Activated T-cell treated with anti-CD3 and anti-CD28 coated beads, Interleukin-2, amount 50 U/mL, for 4 hours (primary cell): Measurements from ENCODE around the gene ENTR1. TPM values are rescaled to one million over a fixed set of nuclear protein-coding genes. Genes with fewer than 3 reads are reported as not detected.

Source experiments
- ATAC-seq, 2 donors: fragments of 200-7000 bp; cut with Tn5 transposase; one replicate each; pipeline ENCODE4 v1.10.0; 2021
- DNase-seq: peaks from one replicate; pipeline ENCODE4 v3.0.0-alpha.2; 2020
- H3K27me3 Mint-ChIP-seq: one replicate; pipeline ENCODE4 v1.8.0; 2021; ENCODE audit warnings: low read depth, mixed read lengths
- H3K36me3 Mint-ChIP-seq: one replicate; pipeline ENCODE4 v1.8.0; 2022; ENCODE audit warnings: mixed read lengths; ENCODE audit not compliant: insufficient read depth
- H3K4me1 Mint-ChIP-seq: one replicate; pipeline ENCODE4 v1.8.0; 2021; ENCODE audit warnings: low read depth, mixed read lengths
- H3K4me3 Mint-ChIP-seq: one replicate; pipeline ENCODE4 v1.8.0; 2021; ENCODE audit warnings: mild to moderate bottlenecking, moderate library complexity, mixed read lengths
- H3K9me3 Mint-ChIP-seq: one replicate; pipeline ENCODE4 v1.8.0; 2021; ENCODE audit warnings: mixed read lengths
- total RNA-seq, 3 donors: library from RNA; stranded (reverse); gene quantifications; one replicate each; pipeline ENCODE4 v1.2.1, GENCODE V29; 2021

ENTR1 gene, protein sequence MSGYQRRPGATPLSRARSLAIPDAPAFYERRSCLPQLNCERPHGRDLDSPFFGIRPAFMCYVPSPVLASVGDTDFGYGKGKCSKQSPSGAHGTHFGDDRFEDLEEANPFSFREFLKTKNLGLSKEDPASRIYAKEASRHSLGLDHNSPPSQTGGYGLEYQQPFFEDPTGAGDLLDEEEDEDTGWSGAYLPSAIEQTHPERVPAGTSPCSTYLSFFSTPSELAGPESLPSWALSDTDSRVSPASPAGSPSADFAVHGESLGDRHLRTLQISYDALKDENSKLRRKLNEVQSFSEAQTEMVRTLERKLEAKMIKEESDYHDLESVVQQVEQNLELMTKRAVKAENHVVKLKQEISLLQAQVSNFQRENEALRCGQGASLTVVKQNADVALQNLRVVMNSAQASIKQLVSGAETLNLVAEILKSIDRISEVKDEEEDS
- total RNA-seq, result 10 to 100 TPM; 52.8 to 65.0 (median 59.9) TPM

DNA sequence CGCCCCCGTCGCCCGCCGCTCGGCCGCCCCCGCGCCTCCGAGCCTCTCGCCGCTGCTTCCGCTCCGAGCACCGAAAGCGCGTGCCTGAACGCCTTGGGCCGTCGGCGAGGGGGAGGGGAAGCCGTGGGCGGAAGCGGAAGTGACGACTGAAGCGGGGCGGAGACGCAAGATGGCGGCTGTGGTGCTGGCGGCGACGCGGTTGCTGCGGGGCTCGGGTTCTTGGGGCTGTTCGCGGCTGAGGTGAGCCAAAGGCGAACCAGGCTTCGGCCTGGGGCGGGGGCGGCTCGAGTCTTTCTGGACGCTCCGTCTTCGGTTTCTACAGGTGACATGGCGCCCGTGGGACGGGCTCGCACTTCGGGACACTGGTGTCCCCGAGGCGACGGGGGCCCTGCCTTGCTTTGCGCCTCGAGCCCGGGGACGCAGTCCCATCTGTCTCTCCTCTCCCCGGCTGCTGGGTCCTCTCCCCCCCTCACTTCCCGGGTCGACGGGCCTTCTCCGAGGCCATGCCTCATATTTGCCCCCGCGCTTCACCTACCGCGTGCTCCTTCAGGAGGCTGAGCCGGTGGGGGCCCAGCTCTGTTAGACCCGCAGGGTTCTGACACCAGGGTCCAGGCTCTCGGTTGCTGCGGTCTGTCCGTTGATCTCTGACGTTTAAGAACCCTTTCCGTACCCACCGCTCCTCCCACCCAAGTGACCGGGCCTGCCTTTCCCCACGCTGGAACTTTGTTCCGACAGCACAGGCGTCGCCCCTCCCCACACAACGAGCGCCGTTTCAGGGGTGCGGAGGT is at the start of gene ENTR1, which contains the start of gene PMPCA:
Gene ENTR1, minus strand, starts transcription at position 115 of the 788 bp plus-strand sequence. CDS start 217 bp downstream, outside the sequence.
Gene PMPCA, plus strand, starts transcription at position 159 of the 788 bp plus-strand sequence. Its CDS starts 11 bp downstream, at position 170.
- Mint-ChIP-seq H3K36me3 (peaks cover 47% of the 10 kb centered on the region), H3K9me3 (no peaks in the 10 kb centered on the region), H3K4me3 (peak within 1 kb of the TSS; percentile 97), H3K4me1 (peaks cover 48% of the 10 kb centered on the region), H3K27me3 (no peaks in the 10 kb centered on the region)
- DNase-seq (peak; percentile 99), ATAC-seq (peak; percentile 85 to 88)

DNA sequence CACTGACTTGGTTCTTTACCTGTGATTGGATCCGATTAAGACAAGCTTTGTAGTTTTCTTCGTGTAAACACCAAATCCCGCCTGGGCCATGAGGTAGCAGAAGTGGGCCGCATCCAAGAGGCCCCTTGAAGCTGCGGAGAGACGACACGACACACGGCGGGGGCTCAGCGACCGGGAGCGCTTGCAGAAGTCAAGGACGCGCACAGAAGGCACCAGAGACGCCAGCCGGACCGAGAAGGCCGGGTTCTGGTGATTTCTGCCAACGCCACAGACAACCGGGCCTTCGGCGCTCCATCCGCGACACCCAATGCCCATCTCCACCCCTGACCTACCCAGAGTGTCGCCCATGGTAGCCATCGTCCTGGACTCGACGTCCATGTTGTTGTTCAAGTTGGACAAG is 49.0 kb upstream of the ENTR1 start:
- Mint-ChIP-seq H3K4me1 (no peaks in the 10 kb centered on the region), H3K9me3 (no peaks in the 10 kb centered on the region), H3K27me3 (no peaks in the 10 kb centered on the region), H3K36me3 (peaks cover 46% of the 10 kb centered on the region), H3K4me3 (no peak overlapping the region)
- ATAC-seq (no peak), DNase-seq (no peak)

DNA sequence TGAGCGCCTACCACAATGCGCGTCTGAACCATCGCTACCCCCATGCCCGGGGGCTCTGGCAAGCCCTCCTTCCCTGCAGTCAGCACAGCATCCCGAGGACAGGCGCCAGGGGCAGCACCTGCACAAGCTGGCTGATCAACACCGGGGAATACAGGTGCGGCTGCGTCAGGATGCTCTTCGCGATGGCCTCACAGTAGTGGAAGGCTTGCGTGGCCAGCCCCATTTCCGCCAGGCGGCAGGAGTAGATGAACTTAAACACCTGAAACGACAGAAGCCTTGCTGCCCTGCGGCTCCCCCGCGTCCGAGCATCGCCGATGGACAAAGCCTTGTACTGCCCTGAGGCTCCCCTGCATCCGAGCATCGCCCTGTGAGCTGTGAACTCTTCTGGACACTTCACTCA is 46.9 kb upstream of the ENTR1 start:
- DNase-seq (no peak), ATAC-seq (no peak)
- no peaks in the 10 kb centered on the region for H3K27me3 Mint-ChIP-seq
- H3K9me3 Mint-ChIP-seq, result no peaks in the 10 kb centered on the region
- no peaks in the 10 kb centered on the region for H3K4me1 Mint-ChIP-seq
- H3K36me3 Mint-ChIP-seq, result peaks cover 47% of the 10 kb centered on the region
- no peak overlapping the region for H3K4me3 Mint-ChIP-seq

DNA sequence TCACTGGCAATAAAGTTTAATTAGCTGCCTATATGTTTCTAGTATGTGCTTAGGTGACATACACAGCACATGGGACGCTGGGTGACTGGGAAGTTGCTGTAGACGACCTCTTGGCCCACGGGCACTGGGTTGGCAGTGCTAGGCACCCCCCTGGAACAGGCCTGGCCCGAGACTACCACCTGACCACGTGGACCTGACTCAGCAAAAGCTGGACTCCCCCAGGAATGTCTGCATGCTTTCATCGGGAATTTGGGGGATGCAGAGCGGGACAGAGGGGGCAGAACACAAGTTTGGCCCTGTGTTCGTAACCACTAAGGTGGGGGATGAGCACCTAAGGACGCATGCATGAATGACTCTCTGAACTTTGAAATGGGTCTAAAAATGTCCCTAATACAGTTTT is 45.8 kb upstream of the ENTR1 start:
- Mint-ChIP-seq H3K9me3 (no peaks in the 10 kb centered on the region), H3K36me3 (peaks cover 44% of the 10 kb centered on the region), H3K4me1 (no peaks in the 10 kb centered on the region), H3K4me3 (no peak overlapping the region), H3K27me3 (no peaks in the 10 kb centered on the region)
- no peak for DNase-seq
- no peak for ATAC-seq

DNA sequence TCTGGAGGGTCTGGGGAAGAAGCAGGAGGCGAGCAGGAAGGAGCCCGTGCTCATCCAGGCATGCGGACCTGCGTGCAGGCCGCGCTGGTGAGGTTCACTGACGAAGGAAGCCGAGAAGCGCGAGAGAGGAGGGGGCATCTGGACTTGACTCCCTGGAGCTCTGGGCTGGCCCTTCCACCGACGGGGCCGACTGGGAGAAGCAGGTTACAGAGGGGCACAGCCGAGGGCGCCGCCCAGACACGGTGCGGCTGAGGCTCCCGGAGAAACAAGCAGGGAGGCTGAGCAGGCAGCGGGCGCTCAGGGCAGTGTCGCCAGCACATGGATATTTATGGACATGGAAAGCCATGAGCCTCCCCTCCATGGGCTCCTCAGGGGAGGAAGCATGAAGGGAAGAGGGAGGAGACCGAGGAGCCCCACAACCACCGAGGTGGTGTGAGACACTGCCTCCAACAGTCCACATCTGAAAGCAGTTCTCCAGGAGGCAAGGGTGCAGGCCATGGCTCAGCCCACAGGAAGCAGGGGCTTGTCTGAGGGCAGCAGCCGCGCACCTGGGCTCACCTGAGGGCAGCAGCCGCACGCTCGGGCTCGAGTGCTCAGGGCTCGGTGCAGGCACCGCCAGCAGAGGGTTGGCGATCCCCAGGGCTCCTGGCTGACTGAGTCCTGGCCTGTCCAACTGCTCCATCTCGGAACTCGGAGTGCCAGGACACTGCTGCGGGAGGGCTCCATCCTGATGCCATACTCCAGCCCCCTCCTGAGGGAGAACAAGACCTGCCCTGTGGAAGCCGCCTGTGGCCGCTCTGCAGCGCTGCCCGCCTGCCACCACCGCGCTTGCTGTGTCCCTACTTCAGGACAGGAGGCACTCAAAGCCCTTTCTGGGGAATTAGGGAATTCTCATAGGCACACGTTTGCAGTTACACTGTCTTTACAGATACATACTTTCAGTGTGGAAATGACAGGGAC is 44.9 kb upstream of the ENTR1 start:
- no peak overlapping the region for H3K4me3 Mint-ChIP-seq
- H3K9me3 Mint-ChIP-seq, result no peaks in the 10 kb centered on the region
- ATAC-seq (no peak), DNase-seq (no peak)
- H3K36me3 Mint-ChIP-seq, result peaks cover 40% of the 10 kb centered on the region
- H3K4me1 Mint-ChIP-seq, result no peaks in the 10 kb centered on the region
- no peaks in the 10 kb centered on the region for H3K27me3 Mint-ChIP-seq

DNA sequence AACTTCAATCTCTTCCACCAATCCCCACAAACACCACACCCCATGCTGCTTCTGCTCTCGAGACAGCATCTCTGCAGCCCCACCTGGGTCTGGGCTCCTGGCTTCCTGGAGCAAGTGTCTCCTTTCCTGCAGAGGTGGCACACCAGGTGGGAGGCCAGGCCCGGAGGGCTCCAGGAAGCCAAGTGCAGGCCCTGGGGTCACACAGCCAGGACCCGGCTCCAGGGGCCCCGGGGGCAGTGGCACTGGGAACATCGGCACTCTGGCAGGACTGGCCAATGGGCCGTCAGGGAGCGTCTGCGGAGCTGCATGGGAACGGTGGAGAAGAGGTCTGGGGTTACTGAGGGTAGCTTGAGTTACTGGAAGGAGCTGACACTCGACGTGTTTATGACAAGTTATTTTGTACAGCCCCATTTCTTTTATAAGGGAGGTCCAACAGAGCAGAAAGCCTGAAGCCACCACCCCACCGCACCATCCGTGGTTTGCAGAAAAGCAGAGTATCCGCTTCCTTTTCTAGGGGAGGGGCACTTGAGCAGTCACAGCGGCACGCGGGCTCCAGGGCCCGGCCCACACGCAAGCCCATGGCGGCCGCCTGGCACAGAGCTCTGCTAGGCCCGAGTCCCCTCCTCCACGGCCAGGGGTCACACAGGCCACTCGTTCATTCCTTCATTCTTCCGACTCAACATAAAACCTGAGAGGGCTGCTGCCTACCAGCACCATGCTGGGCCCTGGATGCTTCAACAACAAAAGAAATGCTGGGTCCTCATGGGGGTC is 43.8 kb upstream of the ENTR1 start:
- DNase-seq (no peak), ATAC-seq (no peak)
- Mint-ChIP-seq H3K9me3 (no peaks in the 10 kb centered on the region), H3K4me3 (no peak overlapping the region), H3K4me1 (no peaks in the 10 kb centered on the region), H3K27me3 (no peaks in the 10 kb centered on the region), H3K36me3 (peaks cover 38% of the 10 kb centered on the region)

DNA sequence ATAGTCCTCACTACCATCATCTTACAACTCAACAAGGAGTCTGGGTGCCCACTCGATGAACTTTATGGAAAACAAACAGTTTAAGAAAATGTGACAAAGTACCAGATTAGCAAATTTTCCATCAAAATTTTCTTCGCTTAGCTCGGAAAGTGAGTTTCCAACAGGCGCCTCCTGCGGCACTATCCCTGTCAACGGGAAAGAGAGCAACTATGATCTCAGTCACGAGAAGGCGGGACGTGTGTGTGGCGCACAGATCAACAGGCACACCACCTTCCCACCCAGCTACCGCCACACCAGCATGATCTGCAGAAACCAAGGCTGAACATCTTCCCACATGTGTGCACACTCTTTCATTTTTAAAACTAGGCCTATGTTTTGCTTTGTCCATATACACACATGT is 42.9 kb upstream of the ENTR1 start:
- Mint-ChIP-seq H3K4me3 (no peak overlapping the region), H3K27me3 (no peaks in the 10 kb centered on the region), H3K9me3 (no peaks in the 10 kb centered on the region)

DNA sequence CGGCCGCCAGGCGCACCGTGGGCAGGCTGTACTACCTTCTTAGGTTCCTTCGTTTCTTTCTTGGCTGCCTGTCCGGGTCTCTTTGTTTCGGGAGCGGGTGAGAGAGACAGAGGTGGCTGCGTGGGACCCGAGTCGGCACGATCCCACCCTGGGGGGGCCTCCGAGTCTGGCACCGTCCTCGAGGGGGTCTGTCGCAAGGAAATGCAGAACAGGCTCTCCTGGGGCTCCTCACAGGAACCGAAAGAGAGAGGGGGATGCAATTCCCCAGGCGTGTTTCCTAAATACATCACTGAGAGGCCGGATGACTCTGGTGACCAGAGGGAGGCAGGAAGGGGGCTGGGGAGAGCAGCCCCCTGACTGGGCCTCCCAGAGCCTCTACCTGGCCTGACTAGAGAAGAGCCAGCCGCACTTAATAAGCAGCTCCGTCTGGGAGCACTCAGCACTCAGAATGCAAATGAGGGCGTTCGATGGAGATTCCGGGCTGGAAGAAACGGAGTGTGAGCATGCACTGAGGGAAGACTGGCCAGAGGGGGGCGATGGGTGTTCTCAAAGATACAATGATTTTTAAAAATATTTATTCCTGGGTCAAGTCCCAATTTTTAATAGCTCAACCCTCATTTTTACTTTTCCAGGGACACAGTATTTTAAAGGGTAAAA is 40.9 kb upstream of the ENTR1 start:
- no peak overlapping the region for H3K4me3 Mint-ChIP-seq
- no peak for ATAC-seq
- H3K9me3 Mint-ChIP-seq, result no peaks in the 10 kb centered on the region
- peaks cover 43% of the 10 kb centered on the region for H3K36me3 Mint-ChIP-seq
- H3K4me1 Mint-ChIP-seq, result no peaks in the 10 kb centered on the region
- H3K27me3 Mint-ChIP-seq, result no peaks in the 10 kb centered on the region
- DNase-seq, result no peak

More for the DNA sequence above, 42.9 kb upstream of the ENTR1 start:
- DNase-seq, result no peak
- H3K36me3 Mint-ChIP-seq, result peaks cover 33% of the 10 kb centered on the region
- H3K4me1 Mint-ChIP-seq, result no peaks in the 10 kb centered on the region
- ATAC-seq, result no peak

DNA sequence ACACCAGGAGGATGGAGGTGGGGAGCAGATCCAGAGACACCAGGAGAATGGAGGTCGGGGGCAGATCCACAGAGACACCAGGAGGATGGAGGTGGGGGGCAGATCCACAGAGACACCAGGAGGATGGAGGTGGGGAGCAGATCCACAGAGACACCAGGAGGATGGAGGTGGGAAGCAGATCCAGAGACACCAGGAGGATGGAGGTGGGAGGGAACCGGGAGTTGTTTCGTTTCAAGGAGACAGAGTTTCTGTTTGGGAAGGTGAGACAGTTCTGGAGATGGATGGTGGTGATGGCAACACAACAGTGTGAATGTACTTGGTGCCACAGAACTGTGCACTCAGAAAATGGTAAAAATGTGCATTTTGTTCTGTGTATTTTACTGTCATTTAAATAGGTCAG is 38.2 kb upstream of the ENTR1 start:
- no peak overlapping the region for H3K4me3 Mint-ChIP-seq
- H3K9me3 Mint-ChIP-seq, result no peaks in the 10 kb centered on the region
- peaks cover 32% of the 10 kb centered on the region for H3K36me3 Mint-ChIP-seq
- ATAC-seq, result no peak
- no peaks in the 10 kb centered on the region for H3K4me1 Mint-ChIP-seq
- no peaks in the 10 kb centered on the region for H3K27me3 Mint-ChIP-seq
- DNase-seq, result no peak

DNA sequence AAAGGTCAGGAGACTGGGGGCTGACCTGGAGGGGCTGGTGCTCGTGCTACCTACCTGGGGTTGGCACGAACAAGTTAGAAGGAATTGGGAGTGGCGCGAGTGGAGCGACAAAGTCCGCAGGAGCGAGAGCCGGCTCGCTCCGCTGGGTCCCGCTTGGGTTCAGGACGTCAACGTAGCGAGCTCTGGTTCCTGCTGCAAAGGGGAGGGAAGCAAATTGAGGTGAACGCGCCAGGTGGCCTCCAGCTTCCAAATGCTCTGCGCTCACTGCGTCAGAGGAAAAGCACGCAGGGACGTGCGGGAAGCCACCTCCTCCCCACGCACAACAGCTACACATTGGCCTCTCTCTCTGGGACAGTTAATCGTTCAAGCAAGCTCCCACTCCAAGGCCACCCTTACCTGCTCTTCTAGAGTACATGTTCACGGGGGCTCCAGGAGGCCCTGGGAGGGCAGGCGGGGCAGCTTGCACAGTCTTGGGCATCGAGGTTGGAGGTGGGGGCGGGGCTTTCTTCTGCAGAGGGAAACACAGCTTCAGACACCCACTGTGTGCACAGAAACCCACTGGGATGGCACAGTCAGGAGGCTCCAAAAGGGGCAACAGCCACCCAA is 36.9 kb upstream of the ENTR1 start:
- Mint-ChIP-seq H3K36me3 (peaks cover 33% of the 10 kb centered on the region), H3K9me3 (no peaks in the 10 kb centered on the region), H3K4me1 (no peaks in the 10 kb centered on the region), H3K4me3 (no peak overlapping the region), H3K27me3 (no peaks in the 10 kb centered on the region)
- ATAC-seq (no peak), DNase-seq (no peak)

DNA sequence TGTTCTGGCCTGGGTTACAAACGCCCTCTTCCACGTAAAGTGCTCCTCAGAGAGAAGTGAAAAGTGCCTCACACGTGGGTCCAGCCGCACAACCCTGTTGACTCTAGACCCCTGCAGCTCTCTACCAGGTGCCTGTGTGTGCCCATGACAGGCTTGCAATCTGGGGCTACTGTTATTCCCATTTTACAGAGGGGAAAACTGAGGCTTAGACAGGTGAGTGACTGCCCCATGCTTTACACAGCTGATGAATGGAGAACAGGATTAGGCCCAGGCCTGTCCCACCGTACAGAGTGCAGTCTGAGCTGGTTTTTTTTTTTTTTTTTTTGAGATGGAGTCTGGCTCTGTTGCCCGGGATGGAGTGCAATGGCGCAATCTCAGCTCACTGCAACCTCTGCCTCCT is 35.4 kb upstream of the ENTR1 start:
- peaks cover 37% of the 10 kb centered on the region for H3K36me3 Mint-ChIP-seq
- ATAC-seq (no peak), DNase-seq (no peak)
- H3K9me3 Mint-ChIP-seq, result no peaks in the 10 kb centered on the region
- no peaks in the 10 kb centered on the region for H3K27me3 Mint-ChIP-seq
- H3K4me1 Mint-ChIP-seq, result no peaks in the 10 kb centered on the region
- no peak overlapping the region for H3K4me3 Mint-ChIP-seq

DNA sequence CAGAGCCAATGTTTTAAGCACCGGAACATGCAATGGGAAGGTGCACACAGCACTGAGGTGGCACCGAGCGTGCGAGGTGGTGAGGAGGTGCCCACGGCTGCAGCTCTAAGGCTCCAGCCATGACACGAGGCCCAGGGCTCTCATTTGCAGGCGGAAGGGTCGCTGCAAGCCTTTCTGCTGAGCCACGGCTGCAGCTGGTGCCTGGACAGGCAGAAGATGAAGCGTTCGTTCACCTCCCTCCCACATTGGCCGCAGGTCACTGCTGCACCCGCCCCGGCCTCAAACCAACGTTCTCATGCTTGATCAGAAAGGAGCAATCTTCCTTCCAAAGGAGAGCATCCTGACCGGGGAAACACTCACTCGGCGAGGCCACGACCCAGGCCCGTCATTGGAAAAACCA is 33.7 kb upstream of the ENTR1 start:
- H3K27me3 Mint-ChIP-seq, result no peaks in the 10 kb centered on the region
- H3K36me3 Mint-ChIP-seq, result peaks cover 32% of the 10 kb centered on the region
- DNase-seq (no peak), ATAC-seq (no peak)
- no peaks in the 10 kb centered on the region for H3K9me3 Mint-ChIP-seq
- H3K4me1 Mint-ChIP-seq, result no peaks in the 10 kb centered on the region
- H3K4me3 Mint-ChIP-seq, result no peak overlapping the region

DNA sequence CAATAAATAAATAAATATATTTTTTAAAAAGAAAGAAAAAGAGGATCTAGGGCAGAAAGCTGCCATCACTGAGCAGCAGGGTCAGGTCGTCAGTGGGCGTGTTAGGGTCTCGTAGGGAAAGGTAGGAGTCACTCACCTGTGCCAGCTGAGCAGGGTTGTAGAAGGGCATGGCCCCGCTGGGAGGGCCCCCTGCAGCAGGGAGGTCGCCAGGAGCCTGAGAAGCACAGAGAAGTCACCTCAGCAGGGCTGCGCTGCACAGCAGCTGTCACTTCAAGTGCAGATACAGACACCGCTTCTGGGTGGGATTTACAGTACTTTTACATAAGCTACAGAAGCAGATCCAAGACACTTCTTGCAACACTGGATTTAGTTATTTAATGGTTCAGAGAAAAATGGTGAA is 33.3 kb upstream of the ENTR1 start:
- no peak for ATAC-seq
- H3K36me3 Mint-ChIP-seq, result peaks cover 32% of the 10 kb centered on the region

More for the DNA sequence above, 33.3 kb upstream of the ENTR1 start:
- H3K9me3 Mint-ChIP-seq, result no peaks in the 10 kb centered on the region
- DNase-seq, result no peak
- H3K27me3 Mint-ChIP-seq, result no peaks in the 10 kb centered on the region
- H3K4me1 Mint-ChIP-seq, result no peaks in the 10 kb centered on the region
- H3K4me3 Mint-ChIP-seq, result no peak overlapping the region
